ENCODE data around the gene CARD10. TPM values are rescaled to one million over a fixed set of nuclear protein-coding genes. Genes with fewer than 3 reads are reported as not detected.
A peak's percentile ranks its signal among the peaks of the same experiment; 100 is the strongest.

CARD10 gene
- total RNA-seq, 1 donor from 2014 or later: 1.5 TPM

GRCh38 chr22:37499789-37500540, 19.2 kb downstream of the CARD10 start:
- H3K4me1 Mint-ChIP-seq: peaks cover 43% of the 10 kb centered on the region
- H3K27me3 Mint-ChIP-seq (ENCODE audit: insufficient read depth, low read depth): peaks cover 18% of the 10 kb centered on the region
- H2AFZ ChIP-seq (replicated peaks): no peak overlapping the region
- no peak for TF ChIP-seq CTCF (IDR thresholded peaks at IDR 0.05)
- TF ChIP-seq EZH2phosphoT487 (IDR thresholded peaks at IDR 0.05): no peak
- TF ChIP-seq EZH2 (IDR thresholded peaks at IDR 0.05): no peak
- no peak overlapping the region for H3K4me3 ChIP-seq
- H3K27ac Mint-ChIP-seq: no peak overlapping the region
- peaks cover 11% of the 10 kb centered on the region for H3K4me1 ChIP-seq
- H3K36me3 ChIP-seq: no peaks in the 10 kb centered on the region
- H3K36me3 Mint-ChIP-seq: peaks cover 2% of the 10 kb centered on the region
- H4K20me1 ChIP-seq (ENCODE audit: low read depth): no peaks in the 10 kb centered on the region
- H3K9me3 ChIP-seq (ENCODE audit: low read depth): no peaks in the 10 kb centered on the region
- DNase-seq (ENCODE audit: low spot score): no peak
- H3K9ac ChIP-seq: no peak overlapping the region
- no peak overlapping the region for H3K4me3 Mint-ChIP-seq
- no peak overlapping the region for H3K4me2 ChIP-seq
- no peak overlapping the region for H3K27ac ChIP-seq
- H3K9me3 Mint-ChIP-seq: no peaks in the 10 kb centered on the region
- H3K79me2 ChIP-seq (ENCODE audit: low read depth): no peaks in the 10 kb centered on the region
- H3K27me3 ChIP-seq: no peaks in the 10 kb centered on the region
- H3F3A ChIP-seq (ENCODE audit: low read depth): no peaks in the 10 kb centered on the region

DNA sequence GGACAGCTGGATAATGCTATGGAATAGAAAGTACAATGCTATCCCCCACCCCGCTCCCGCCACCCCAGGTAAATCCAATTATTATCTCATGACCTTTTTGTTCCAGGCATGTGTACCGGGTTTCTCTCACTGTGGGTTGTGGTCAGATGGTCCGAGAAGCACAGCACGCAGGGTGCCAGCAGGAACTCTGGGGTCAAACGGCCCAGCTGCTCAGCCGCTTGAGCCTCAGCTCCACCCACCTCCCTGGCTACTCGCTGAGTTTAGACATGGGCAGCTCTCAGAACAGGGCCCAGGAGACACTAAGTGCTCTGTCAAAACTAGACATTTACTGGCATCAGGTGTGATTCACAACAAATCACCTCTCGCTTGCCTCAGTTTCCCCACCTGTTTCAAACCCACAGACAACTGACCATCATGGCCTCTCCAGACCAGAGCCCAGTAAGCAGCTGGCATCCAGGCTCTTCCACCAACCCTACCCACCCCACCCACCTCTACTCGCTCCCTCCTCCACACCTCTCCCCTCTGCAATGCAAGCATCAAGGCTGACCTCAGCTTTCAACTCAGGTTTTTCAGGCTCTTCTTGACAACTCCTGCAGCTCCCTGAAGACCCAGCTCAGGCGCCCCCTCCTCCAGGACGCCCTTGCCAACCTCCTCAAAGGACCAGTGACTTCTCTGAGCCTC, 20.0 kb downstream of the CARD10 start:
- no peaks in the 10 kb centered on the region for H3K9me3 ChIP-seq (ENCODE audit: low read depth)
- H3K36me3 Mint-ChIP-seq: peaks cover 2% of the 10 kb centered on the region
- H3K4me3 Mint-ChIP-seq: no peak overlapping the region
- H3K27me3 ChIP-seq: no peaks in the 10 kb centered on the region
- no peak for TF ChIP-seq CTCF (IDR thresholded peaks at IDR 0.05)
- DNase-seq (ENCODE audit: low spot score): no peak
- peaks cover 43% of the 10 kb centered on the region for H3K4me1 Mint-ChIP-seq
- no peaks in the 10 kb centered on the region for H3F3A ChIP-seq (ENCODE audit: low read depth)
- H3K27ac Mint-ChIP-seq: no peak overlapping the region
- no peak overlapping the region for H2AFZ ChIP-seq (replicated peaks)
- no peak overlapping the region for H3K9ac ChIP-seq
- no peaks in the 10 kb centered on the region for H3K36me3 ChIP-seq
- H3K4me2 ChIP-seq: no peak overlapping the region
- H3K4me1 ChIP-seq: peaks cover 11% of the 10 kb centered on the region
- H3K79me2 ChIP-seq (ENCODE audit: low read depth): no peaks in the 10 kb centered on the region
- peaks cover 18% of the 10 kb centered on the region for H3K27me3 Mint-ChIP-seq (ENCODE audit: insufficient read depth, low read depth)
- H3K9me3 Mint-ChIP-seq: no peaks in the 10 kb centered on the region
- no peak overlapping the region for H3K4me3 ChIP-seq
- H3K27ac ChIP-seq: no peak overlapping the region
- no peaks in the 10 kb centered on the region for H4K20me1 ChIP-seq (ENCODE audit: low read depth)

DNA sequence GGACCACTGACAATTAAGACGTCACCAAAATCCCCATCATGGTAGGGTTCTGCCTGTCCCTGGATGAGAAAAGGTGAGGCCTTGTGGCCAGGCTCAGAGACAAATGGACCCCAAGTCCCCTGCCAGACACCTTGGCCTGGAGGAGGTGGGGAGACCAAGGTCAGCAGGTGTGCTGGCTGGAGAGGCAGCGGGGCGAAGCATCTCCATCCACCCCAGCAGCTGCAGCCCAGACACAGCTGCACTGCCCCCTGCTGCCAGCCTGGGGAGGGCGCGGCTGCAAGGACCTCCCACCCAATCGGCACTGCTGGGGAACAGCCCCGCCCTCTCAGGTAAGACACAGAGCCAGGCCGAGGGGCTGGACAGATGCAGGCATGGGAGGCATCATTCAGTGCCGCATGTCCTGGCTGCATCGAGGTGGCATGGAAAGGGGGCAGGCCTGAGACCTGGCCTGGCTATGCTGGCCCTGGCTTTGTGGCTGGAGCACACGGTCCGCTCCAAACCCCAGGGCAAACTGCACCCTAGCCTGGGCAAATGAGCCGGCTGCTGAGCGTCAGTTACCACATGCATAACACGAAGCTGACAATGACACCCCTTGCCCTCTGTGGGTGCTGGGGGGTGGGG, 20.8 kb downstream of the CARD10 start:
- no peak overlapping the region for H2AFZ ChIP-seq (replicated peaks)
- peaks cover 11% of the 10 kb centered on the region for H3K4me1 ChIP-seq
- Mint-ChIP-seq H3K27ac (no peak overlapping the region), H3K36me3 (peaks cover 2% of the 10 kb centered on the region), H3K27me3 (ENCODE audit: insufficient read depth, low read depth) (peaks cover 22% of the 10 kb centered on the region), H3K9me3 (no peaks in the 10 kb centered on the region), H3K4me3 (no peak overlapping the region), H3K4me1 (peaks cover 46% of the 10 kb centered on the region)
- no peak overlapping the region for H3K9ac ChIP-seq
- H4K20me1 ChIP-seq (ENCODE audit: low read depth): no peaks in the 10 kb centered on the region
- H3K4me2 ChIP-seq: no peak overlapping the region
- no peak overlapping the region for H3K27ac ChIP-seq
- H3K27me3 ChIP-seq: no peaks in the 10 kb centered on the region
- DNase-seq (ENCODE audit: low spot score): peak; percentile 89
- no peaks in the 10 kb centered on the region for H3K9me3 ChIP-seq (ENCODE audit: low read depth)
- no peaks in the 10 kb centered on the region for H3K79me2 ChIP-seq (ENCODE audit: low read depth)
- no peaks in the 10 kb centered on the region for H3F3A ChIP-seq (ENCODE audit: low read depth)
- H3K4me3 ChIP-seq: no peak overlapping the region
- TF ChIP-seq CTCF (IDR thresholded peaks at IDR 0.05): peak; percentile 74
- no peak for TF ChIP-seq EZH2phosphoT487 (IDR thresholded peaks at IDR 0.05)
- H3K36me3 ChIP-seq: no peaks in the 10 kb centered on the region

Data from neural progenitor cell (in vitro differentiated cells).